H1 (cell line): ENCODE measurements around the gene FRMPD2. TPM values are rescaled to one million over a fixed set of nuclear protein-coding genes. Genes with fewer than 3 reads are reported as not detected.

ENCODE experiments used
- MAFK ChIP-seq: IDR thresholded peaks from 2 replicates; pipeline ENCODE4 v1.6.1; 2012; ENCODE audit warnings: low read depth, mild to moderate bottlenecking, improper control_type of control experiment, low read length
- TAF1 ChIP-seq: IDR thresholded peaks from 2 replicates; pipeline ENCODE4 v1.6.1; 2011; ENCODE audit warnings: mild to moderate bottlenecking, low read depth, low read length
- polyA plus RNA-seq, 7 experiments: library from polyadenylated mRNA; depleted of rRNA in 3 of 7; stranded (reverse) in 5 of 7; unstranded in 2 of 7; fragments of >200 nt in 5 of 7; fragments of 200-250 nt in 2 of 7; gene quantifications; 1 replicate in 5 of 7; 2 replicates in 1 of 7; 4 replicates in 1 of 7; pipeline versions ENCODE4 v1.2.1 to v1.2.3, GENCODE V29; 2011 to 2013; ENCODE audit warnings: missing spikeins in 2 of 7, mixed read lengths in 2 of 7
- total RNA-seq: library from RNA; stranded (reverse); fragmentation: NEBNext Ultra II Directional; extraction: Animal tissue kit (Norgen Biotek cat#: 25700); gene quantifications from 2 replicates; pipeline ENCODE4 v1.2.1, GENCODE V29; 2021
- TF ChIP-seq, protein P1 (sequence below): IDR thresholded peaks from 2 replicates; pipeline ENCODE4 v1.6.1; 2012; ENCODE audit warnings: low read length, inconsistent platforms

Gene FRMPD2
- total and polyA plus RNA-seq, 2 of the 8 experiments (the other 6 are each of a cell fraction or from before 2014, with no cell fraction given) = 0.07 to 0.47 TPM

DNA sequence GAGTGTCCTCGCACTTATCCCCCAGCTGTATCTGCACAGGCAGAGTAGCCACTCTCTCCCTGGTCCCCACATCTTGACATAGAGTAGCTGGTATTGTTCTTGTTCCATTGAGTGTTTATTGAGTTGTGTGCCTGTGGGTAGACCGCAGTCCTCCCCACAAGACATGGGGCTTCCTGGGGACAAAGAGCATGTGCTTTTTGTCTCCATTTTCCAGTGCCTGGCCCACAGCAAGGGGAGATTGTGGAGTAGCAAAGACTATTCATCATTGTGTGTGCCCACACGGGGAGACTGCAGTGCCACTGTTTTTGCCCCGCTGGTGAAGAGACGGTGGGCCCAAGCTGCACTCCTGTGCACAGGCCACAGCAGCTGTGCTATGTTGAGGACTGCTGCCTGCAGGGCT, 63.5 kb downstream of the FRMPD2 start (continued):
- TF ChIP-seq, protein P1, sequence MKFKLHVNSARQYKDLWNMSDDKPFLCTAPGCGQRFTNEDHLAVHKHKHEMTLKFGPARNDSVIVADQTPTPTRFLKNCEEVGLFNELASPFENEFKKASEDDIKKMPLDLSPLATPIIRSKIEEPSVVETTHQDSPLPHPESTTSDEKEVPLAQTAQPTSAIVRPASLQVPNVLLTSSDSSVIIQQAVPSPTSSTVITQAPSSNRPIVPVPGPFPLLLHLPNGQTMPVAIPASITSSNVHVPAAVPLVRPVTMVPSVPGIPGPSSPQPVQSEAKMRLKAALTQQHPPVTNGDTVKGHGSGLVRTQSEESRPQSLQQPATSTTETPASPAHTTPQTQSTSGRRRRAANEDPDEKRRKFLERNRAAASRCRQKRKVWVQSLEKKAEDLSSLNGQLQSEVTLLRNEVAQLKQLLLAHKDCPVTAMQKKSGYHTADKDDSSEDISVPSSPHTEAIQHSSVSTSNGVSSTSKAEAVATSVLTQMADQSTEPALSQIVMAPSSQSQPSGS = no peak
- TF ChIP-seq MAFK (no peak), TAF1 (no peak)
